Fibroblast of lung (primary cell): ENCODE results near the gene FOXL2. TPM values are rescaled to one million over a fixed set of nuclear protein-coding genes. Genes with fewer than 3 reads are reported as not detected.

ENCODE experiments used
- DNase-seq, 2 donors: peaks; one replicate each; pipeline versions ENCODE4 v3.0.0 to v3.0.0-alpha.2; 2010; ENCODE audit warnings: low read depth in 2 of 2
- H2AFZ ChIP-seq: 2 replicates; pipeline ENCODE4 v1.5.1; 2012; ENCODE audit warnings: low read length, control low read depth, inconsistent platforms
- H3K27ac ChIP-seq: 2 replicates; pipeline ENCODE4 v1.5.1; 2011; ENCODE audit warnings: low read length, control low read depth; ENCODE audit not compliant: insufficient read depth
- H3K27me3 ChIP-seq: 2 replicates; pipeline ENCODE4 v1.5.1; 2011; ENCODE audit warnings: mild to moderate bottlenecking, low read length; ENCODE audit not compliant: control insufficient read depth, insufficient read depth
- H3K36me3 ChIP-seq: 2 replicates; pipeline ENCODE4 v1.5.1; 2011; ENCODE audit warnings: low read length; ENCODE audit not compliant: control insufficient read depth, insufficient read depth
- H3K4me1 ChIP-seq: 2 replicates; pipeline ENCODE4 v1.5.1; 2011; ENCODE audit warnings: low read length; ENCODE audit not compliant: control insufficient read depth, insufficient read depth; ENCODE audit errors: extremely low read depth
- H3K4me2 ChIP-seq: 2 replicates; pipeline ENCODE4 v1.5.1; 2011; ENCODE audit warnings: low read length, control low read depth; ENCODE audit not compliant: insufficient read depth; ENCODE audit errors: extremely low read depth
- H3K4me3 ChIP-seq, 4 experiments: fragments of 200-600 bp in 1 of 4; sonication (generic) in 1 of 4; replicated peaks in 1 of 4; 2 replicates each; pipeline ENCODE4 v1.5.1; 2011 to 2016; ENCODE audit warnings: low read length in 4 of 4, low read depth in 3 of 4, mild to moderate bottlenecking in 3 of 4, control low read depth in 2 of 4, inconsistent platforms in 1 of 4, mixed read lengths in 1 of 4; ENCODE audit not compliant: insufficient read depth in 1 of 4; ENCODE audit errors: control extremely low read depth in 1 of 4
- H3K79me2 ChIP-seq: 2 replicates; pipeline ENCODE4 v1.5.1; 2012; ENCODE audit warnings: mild to moderate bottlenecking, low read length, inconsistent platforms; ENCODE audit not compliant: control insufficient read depth, insufficient read depth
- H3K9ac ChIP-seq: 2 replicates; pipeline ENCODE4 v1.5.1; 2011; ENCODE audit warnings: mild to moderate bottlenecking, low read length, control low read depth; ENCODE audit not compliant: insufficient read depth
- H3K9me3 ChIP-seq: 2 replicates; pipeline ENCODE4 v1.5.1; 2012; ENCODE audit warnings: low read depth, low read length; ENCODE audit not compliant: control insufficient read depth, insufficient read depth
- H4K20me1 ChIP-seq: 2 replicates; pipeline ENCODE4 v1.5.1; 2011; ENCODE audit warnings: low read length; ENCODE audit not compliant: control insufficient read depth, insufficient read depth; ENCODE audit errors: extremely low read depth
- EZH2 ChIP-seq: IDR thresholded peaks from 2 replicates; pipeline ENCODE4 v1.5.1; 2012; ENCODE audit warnings: low read length, control low read depth, mild to moderate bottlenecking; ENCODE audit errors: missing control alignments
- polyA plus RNA-seq, 2 donors: library from polyadenylated mRNA; depleted of rRNA in 1 of 2; stranded (reverse) in 1 of 2; unstranded in 1 of 2; fragments of >200 nt; gene quantifications; 2 replicates each; pipeline ENCODE4 v1.2.1, GENCODE V29; 2011 to 2012; ENCODE audit warnings: missing spikeins in 1 of 2
- total RNA-seq: library from RNA; depleted of rRNA; stranded (reverse); fragments of >200 nt; gene quantifications from 2 replicates; pipeline ENCODE4 v1.2.1, GENCODE V29; 2014
- TF ChIP-seq, protein P1 (sequence below), 2 donors: IDR thresholded peaks in 1 of 2; conservative IDR thresholded peaks in 1 of 2; 1 replicate in 1 of 2; 2 replicates in 1 of 2; pipeline ENCODE4 v1.5.1; 2011 to 2012; ENCODE audit warnings: low read length in 2 of 2, control low read depth in 1 of 2, inconsistent platforms in 1 of 2, low read depth in 1 of 2, mild to moderate bottlenecking in 1 of 2

Gene FOXL2
- total and polyA plus RNA-seq, 2 donors (not counting 1 experiment from before 2014, with no cell fraction given): under 0.01 to 0.02 TPM

- H3K4me1 ChIP-seq: peaks cover 5% of the 10 kb centered on the region
- no peak for TF ChIP-seq EZH2
- TF ChIP-seq, protein P1, sequence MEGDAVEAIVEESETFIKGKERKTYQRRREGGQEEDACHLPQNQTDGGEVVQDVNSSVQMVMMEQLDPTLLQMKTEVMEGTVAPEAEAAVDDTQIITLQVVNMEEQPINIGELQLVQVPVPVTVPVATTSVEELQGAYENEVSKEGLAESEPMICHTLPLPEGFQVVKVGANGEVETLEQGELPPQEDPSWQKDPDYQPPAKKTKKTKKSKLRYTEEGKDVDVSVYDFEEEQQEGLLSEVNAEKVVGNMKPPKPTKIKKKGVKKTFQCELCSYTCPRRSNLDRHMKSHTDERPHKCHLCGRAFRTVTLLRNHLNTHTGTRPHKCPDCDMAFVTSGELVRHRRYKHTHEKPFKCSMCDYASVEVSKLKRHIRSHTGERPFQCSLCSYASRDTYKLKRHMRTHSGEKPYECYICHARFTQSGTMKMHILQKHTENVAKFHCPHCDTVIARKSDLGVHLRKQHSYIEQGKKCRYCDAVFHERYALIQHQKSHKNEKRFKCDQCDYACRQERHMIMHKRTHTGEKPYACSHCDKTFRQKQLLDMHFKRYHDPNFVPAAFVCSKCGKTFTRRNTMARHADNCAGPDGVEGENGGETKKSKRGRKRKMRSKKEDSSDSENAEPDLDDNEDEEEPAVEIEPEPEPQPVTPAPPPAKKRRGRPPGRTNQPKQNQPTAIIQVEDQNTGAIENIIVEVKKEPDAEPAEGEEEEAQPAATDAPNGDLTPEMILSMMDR (conservative IDR thresholded peaks at IDR 0.05 in 1 of 2, IDR thresholded peaks at IDR 0.05 in 1 of 2; ENCODE audit: low read depth in 1 of 2, low read length in 2 of 2): no peak
- no peak overlapping the region for H3K9ac ChIP-seq
- H3K27me3 ChIP-seq: no peaks in the 10 kb centered on the region
- H3K79me2 ChIP-seq: no peaks in the 10 kb centered on the region
- H2AFZ ChIP-seq: no peak overlapping the region
- H4K20me1 ChIP-seq: no peaks in the 10 kb centered on the region
- H3K36me3 ChIP-seq: no peaks in the 10 kb centered on the region
- H3K4me3 ChIP-seq: no peak overlapping the region
- peak in 1 of 2 donors; percentile 20 for DNase-seq
- no peaks in the 10 kb centered on the region for H3K9me3 ChIP-seq
- H3K27ac ChIP-seq: no peak overlapping the region
- no peak overlapping the region for H3K4me2 ChIP-seq
These were observed 34.7 kb downstream of the FOXL2 start for GRCh38 chr3:138912237-138912636.

GRCh38 chr3:138911621-138912020 is 35.3 kb downstream of the FOXL2 start:
- H2AFZ ChIP-seq: no peak overlapping the region
- H4K20me1 ChIP-seq: no peaks in the 10 kb centered on the region
- no peaks in the 10 kb centered on the region for H3K79me2 ChIP-seq
- H3K9ac ChIP-seq: no peak overlapping the region
- DNase-seq: no peak
- H3K27ac ChIP-seq: no peak overlapping the region
- no peaks in the 10 kb centered on the region for H3K9me3 ChIP-seq
- no peak overlapping the region for H3K4me2 ChIP-seq
- no peak overlapping the region for H3K4me3 ChIP-seq
- no peak for TF ChIP-seq EZH2
- TF ChIP-seq, protein P1 (conservative IDR thresholded peaks at IDR 0.05 in 1 of 2, IDR thresholded peaks at IDR 0.05 in 1 of 2; ENCODE audit: low read depth in 1 of 2, low read length in 2 of 2): no peak
- peaks cover 5% of the 10 kb centered on the region for H3K4me1 ChIP-seq
- H3K36me3 ChIP-seq: no peaks in the 10 kb centered on the region
- no peaks in the 10 kb centered on the region for H3K27me3 ChIP-seq

DNA sequence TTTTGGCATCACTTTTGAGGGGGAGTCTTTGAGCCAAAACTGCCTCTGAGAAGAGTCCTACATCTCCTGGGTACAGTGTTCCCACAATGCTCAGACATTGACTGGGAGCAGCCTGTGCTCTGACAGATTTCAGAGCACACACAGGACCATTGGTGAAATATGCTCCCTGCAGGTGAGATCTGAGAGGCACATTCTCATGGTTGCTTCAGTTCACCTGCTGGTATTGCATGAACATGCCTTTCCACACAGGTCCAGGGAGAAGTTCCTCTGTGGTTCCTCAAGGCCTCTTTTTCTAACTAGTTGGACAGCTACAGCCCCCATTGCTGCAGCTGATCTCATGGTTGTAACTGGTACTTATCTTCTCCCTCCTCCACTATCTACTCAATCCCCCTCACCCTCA is 37.0 kb downstream of the FOXL2 start:
- TF ChIP-seq, protein P1 (conservative IDR thresholded peaks at IDR 0.05 in 1 of 2, IDR thresholded peaks at IDR 0.05 in 1 of 2; ENCODE audit: low read depth in 1 of 2, low read length in 2 of 2): no peak
- no peak for TF ChIP-seq EZH2
- Histone ChIP-seq H3K9me3 (no peaks in the 10 kb centered on the region), H3K27ac (no peak overlapping the region), H3K36me3 (no peaks in the 10 kb centered on the region), H3K4me3 (no peak overlapping the region), H2AFZ (no peak overlapping the region), H3K79me2 (no peaks in the 10 kb centered on the region), H3K27me3 (no peaks in the 10 kb centered on the region), H4K20me1 (no peaks in the 10 kb centered on the region), H3K4me2 (no peak overlapping the region), H3K4me1 (peaks cover 4% of the 10 kb centered on the region), H3K9ac (no peak overlapping the region)
- no peak for DNase-seq
